NOMO-1 treated with DMSO at 0.1 percent for 48 hours (cell line): ENCODE results near the gene OSBP.
A peak's percentile ranks its signal among the peaks of the same experiment; 100 is the strongest.
"Not testable (repeated sequence)": the region's sequence is repeated elsewhere in the genome, so short reads cannot be mapped to it uniquely, and the experiment has no call there.

ENCODE experiments used
- DNase-seq: peaks from one replicate; lab custom pipeline; 2025; ENCODE audit not compliant: unreplicated experiment; lab: John Stamatoyannopoulos, UW

OSBP gene

DNA sequence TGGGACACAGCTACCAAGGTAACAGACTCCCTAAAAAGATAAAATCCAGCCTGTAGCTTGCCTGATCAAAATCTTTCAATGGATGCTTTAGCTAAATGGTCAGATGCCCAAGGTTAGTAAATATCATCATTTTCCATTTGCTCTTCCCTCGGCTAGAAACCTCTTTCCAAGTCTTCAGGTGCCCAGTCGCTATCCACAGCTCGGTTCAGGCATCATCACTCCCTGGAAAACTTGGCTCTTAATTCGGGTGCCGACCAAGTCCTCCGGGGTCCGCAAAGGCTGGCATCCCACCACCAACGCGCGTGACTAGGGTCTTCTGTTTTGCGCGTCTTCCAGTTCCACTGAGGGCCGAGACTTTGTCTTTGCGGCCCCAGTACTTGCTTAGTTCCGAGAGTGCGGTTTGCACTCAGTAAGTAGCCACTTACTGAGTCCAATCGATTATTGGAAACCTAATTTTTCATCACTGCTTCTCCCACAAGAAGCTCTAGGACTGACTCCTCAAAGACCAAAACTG lies 59.9 kb downstream of the OSBP start:
- no peak for DNase-seq

DNA sequence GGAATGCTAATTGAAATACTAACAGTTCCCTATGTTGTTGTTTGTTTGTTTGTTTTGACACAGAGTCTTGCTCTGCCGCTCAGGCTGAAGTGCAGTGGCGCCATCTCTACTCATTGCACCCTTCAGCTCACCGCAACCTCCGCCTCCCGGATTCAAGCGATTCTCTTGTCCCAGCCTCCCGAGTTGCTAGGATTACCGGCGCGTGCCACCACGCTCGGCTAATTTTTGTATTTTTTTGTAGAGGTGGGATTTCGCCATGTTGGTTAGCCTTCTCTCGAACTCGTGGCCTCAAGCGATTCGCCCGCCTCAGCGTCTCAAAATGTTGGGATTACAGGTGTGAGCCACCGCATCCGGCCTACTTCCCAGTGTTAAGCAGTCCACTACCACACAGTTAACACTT lies 62.3 kb downstream of the OSBP start:
- no peak for DNase-seq

DNA sequence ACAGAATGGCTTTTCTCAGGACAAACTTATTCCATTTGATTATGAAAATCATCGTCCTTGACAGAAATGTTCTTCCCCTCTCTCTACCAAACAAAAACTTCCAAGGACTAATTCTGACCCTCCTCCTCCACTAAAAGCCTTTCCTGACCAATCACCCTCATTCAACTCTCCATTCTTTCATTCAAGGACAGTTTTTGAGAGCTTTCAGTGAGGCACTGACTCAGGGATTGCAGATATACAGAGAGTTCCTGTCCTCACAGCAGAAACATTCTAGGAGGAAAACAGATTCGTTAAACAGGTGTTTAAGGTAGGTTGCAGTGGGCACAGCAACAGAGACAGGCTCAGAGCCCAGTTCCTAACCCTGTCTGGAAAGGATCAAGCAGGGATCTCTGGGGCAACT lies 62.7 kb downstream of the OSBP start:
- no peak for DNase-seq

DNA sequence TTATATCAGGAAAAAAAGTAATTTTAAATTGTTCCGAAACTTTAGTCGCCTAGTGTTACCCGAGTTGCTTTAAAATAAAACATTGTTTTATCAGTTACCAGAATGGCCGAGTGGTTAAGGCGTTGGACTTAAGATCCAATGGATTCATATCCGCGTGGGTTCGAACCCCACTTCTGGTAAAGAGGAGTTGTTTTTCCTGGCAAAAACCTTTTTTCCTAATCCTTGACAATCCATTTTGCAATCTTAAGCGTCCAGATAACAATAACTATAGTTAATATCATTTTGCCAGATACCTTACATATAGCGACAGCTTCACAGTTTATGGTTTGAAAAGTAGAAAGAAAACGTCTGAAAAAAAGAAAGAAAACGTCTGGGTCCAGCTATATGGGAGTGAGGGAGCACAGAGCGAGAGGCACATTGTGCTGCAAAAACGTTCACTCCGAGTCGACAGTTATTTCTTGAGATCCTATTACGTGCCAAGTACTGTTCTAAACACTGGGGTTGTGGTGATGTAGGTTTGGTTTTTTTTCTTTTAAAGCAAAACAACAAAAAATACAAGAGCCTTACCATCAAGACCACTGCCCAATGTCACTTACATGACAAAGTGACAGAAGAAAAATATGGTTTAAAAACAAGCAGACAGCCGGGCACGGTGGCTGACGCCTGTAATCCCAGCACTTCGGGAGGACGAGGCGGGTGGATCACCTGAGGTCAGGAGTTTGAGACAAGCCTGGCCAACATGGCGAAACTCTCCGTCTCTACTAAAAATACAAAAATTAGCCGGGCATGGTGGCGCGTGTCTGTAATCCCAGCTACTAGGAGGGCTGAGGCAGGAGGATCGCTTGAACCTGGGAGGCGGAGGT lies 63.7 kb downstream of the OSBP start:
- DNase-seq, result no peak

DNA sequence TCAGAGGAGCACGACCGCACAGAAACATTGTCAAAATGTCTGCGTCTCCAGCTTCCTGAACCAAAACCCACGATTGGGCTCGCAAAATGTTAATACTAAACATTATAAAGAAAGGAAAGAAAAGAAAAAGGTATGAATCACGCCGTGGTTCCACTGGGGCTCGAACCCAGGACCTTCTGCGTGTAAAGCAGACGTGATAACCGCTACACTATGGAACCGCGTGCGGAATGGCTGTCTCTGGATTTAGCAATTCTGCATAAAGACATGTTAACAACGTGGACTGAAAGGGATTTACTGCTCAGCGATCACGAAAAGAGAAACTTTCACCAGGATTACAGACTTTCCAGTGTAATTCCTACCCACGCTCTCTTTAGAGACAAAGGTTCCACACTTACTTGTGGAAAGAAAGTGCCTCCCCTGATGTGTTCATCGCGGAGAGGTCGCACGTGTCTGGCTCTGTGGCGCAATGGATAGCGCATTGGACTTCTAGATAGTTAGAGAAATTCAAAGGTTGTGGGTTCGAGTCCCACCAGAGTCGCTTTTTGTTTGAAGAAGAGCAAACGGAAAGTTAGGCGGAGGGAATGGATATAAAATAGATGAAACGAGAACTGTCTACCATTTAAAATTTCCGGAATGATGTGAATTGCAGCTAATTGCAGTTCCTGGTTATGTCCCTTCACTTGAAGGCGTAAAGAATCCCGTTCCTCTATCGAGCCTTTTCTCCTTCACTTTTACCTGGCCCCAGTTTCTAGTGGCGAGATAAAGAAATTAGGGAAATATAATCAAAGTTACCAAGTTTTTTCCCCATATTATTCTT lies 64.5 kb downstream of the OSBP start:
- peak; percentile 80 for DNase-seq

DNA sequence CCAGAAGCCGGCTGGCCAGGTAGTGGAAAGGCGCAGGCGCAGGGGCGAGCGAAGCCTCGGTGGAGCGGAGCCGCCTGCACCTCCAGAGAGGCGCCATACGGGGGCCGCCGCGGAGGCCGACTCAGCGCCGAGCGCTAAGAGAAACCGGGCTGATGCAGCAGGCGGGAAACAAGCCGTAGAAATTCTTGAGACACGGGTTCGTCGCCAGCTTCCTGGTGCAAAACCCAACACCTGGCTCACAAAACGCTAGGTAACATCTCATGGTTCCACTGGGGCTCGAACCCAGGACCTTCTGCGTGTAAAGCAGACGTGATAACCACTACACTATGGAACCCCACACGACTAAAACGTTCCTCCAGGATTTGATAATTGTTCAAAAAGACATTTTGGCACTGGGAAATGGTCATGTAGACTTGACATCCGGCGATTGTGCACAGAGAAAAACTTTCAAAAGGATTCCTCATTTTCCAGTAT lies 65.2 kb downstream of the OSBP start:
- peak; percentile 78 for DNase-seq

DNA sequence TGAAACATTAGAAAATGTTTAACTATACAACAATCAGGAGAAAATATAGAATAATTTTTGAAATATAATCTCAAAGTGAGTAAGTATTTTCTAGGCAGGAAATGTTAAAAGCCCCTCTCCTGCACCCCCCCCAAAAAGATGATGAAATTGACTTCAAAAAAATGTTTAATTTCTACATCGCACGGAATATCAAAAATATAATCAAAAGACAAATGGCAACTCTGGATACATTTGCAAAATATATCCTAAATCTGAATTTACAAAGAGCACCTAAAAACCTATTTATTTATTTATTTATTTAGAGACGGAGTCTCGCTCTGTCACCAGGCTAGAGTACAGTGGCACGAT lies 67.3 kb downstream of the OSBP start:
- no peak for DNase-seq

DNA sequence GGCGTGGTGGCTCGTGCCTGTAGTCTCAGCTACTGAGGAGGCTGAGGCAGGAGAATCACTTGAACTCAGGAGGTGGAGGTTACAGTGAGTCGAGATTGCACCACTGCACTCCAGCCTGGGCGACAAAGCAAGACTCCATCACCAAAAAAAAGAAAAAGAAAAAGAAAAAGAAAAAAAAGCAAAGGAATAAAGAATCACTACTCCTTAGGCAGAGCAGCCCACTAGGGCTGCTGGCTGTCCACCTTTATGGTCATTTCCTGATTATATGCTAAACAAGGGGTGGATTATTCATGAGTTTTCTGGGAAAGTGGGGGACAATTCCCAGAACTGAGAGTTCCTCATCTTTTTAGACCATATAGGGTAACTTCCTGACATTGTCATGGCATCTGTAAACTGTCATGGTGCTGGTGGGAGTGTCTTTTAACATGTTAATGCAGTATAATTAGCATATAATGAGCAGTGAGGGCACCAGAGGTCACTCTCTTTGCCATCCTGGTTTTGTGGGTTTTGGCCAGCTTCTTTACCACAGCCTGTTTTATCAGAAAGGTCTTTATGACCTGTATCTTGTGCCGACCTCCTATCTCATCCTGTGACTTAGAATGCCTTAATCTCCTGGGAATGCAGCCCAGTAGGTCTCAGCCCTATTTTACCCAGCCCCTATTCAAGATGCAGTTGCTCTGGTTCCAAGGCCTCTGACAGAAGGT lies 67.8 kb downstream of the OSBP start:
- not testable (repeated sequence) for DNase-seq

DNA sequence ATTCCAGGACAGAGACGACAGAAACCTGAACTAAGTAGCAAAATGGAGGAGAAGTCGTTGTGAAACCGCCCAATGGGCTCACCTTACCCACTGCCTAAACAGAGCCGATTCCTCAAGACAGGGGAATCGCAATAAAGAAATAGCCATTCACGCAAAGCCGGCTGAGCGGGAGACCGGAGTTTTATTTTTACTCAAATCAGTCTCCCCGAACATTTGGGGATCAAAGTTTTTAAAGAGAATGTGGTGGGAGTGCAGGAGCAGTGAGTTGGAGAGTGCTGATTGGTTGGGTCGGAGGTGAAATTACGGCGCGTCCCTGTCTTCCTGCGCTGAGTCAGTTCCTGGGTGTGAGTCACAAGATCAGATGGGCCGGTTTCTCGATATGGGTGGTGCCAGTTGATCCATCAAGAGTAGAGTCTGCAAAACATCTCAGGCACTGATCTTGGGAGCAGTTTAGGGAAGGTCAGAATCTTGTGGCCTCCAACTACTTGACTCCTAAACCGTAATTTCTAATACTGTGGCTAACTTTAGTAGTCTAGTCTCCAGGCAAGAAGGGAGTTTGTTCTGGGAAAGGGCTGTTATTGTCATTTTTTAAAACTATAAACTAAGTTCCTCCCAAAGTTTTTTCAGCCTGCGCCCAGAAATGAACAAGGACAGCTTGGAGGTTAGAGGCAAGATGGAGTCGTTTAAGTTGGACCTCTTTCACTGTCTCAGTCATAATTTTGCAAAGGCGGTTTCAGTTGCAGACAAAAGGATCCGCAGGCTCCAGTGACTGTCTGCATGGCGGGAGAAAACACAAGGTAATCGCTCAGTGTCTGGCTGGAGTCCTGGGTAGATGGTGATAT lies 70.2 kb downstream of the OSBP start:
- no peak for DNase-seq

DNA sequence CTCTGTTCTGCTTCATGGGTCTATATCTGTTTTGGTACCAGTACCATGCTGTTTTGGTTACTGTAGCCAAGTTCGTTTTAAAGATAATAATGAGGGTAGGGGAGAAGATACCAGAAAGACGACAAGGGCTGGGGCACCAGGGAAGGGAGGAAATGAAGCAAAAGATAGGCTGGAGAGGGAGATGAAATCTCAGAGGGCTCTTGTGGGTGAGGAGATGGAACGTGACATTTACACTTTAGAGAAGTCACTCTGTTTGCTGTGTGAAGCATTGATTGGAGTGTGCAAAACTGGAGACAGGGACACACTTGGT lies 70.8 kb downstream of the OSBP start:
- DNase-seq, result no peak

DNA sequence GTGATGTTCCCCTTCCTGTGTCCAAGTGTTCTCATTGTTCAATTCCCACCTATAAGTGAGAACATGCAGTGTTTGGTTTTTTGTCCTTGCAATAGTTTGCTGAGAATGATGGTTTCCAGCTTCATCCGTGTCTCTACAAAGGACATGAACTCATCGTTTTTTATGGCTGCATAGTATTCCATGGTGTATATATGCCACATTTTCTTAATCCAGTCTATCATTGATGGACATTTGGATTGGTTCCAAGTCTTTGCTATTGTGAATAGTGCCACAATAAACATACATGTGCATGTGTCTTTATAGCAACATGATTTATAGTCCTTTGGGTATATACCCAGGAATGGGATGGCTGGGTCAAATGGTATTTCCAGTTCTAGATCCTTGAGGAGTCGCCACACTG lies 71.9 kb downstream of the OSBP start:
- not testable (repeated sequence) for DNase-seq

DNA sequence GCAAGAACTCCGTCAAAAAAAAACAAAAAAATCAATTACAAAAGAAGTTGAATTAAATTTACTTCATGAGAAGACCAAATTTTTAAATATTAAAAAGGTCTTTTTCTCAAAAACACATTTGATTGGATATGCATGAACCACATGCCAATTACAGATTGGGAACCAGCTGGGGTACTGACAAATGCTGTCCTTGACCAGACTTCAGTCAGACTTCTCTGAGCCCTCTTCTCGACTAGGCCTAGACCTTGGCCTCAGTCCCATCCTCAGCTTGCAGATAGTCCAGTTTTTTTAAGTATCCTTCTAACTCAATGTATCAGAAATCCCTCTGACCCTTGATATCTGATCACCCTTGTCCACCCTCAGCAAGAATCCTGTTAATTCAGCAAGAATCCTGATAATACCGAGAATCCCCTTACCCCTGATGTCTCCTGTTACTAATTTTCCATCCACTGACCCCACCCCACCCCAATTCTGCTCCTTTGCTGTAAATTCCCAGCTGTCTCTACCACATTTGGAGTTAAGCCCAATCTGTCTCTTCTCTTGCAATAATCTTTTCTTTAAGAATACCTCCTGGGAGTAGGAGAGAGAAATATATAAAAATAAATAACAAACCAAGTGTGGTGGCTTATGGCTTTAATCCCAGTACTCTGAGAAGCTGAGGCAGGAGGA lies 73.3 kb downstream of the OSBP start:
- no peak for DNase-seq

DNA sequence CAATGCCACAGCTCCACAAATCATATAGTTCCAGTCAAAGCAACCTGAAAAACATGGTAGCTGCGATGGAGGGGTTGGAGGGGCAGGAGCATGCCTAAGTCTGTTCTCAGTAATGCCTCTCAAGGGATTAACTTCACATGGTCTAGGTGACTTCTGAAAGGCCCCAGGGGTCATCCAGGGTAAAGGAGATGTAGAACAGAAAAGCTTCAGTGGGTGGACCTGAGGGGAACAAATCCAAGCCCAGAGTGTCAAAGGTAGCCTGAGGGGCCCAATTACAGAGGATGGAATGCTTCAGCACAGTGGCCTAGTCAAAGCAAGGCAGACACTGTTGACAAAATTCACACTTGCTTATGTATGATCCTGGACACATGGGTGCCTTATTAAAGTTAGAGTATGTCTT lies 80.9 kb downstream of the OSBP start:
- no peak for DNase-seq

DNA sequence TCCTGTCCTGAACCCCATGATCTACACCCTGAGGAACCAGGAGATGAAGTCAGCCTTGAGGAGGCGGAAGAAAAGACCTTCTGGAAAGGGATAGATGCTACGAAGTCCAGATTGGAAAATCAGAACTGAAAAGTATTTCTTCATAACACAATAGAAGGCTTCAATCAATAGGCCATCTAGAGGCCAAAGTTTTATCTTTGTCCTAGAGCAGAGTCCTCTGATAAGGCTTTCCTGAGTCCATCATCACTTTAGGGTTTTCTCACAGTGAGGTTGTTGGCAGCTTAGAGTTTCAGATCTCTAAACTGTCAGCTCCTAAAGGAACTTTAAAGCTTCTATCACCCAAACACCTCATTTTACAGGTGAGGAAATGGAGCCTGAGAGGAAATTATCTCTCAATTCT lies 83.0 kb downstream of the OSBP start:
- no peak for DNase-seq

DNA sequence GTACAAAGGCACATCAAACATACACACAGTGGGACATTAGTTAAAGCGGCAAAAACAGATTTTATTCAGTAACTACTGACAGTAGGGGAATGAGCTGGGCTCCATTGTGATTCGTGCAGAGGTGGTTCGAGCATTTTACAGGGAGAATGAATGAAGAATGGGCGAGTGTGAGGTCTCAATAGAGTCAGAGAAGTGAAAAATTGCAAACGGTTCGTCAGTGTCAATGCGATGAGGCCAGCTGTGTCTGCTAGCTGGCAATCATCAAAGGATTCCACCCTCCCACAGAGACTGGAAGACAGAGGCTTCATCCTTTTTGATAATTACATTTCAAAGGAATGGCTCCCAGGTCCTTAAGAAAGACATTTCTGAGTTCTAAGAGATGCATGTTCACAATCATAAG lies 86.9 kb downstream of the OSBP start:
- no peak for DNase-seq
